HG03342 (cell line): ENCODE data around the gene ARL14.
A peak's percentile ranks its signal among the peaks of the same experiment; 100 is the strongest.
"Not testable (repeated sequence)": the region's sequence is repeated elsewhere in the genome, so short reads cannot be mapped to it uniquely, and the experiment has no call there.

Experiments
- ATAC-seq: cut with Tn5 transposase; IDR thresholded peaks from one replicate; pipeline ENCODE4 v1.9.1; 2021; ENCODE audit warnings: mild to moderate bottlenecking, moderate library complexity; ENCODE audit not compliant: unreplicated experiment

The ARL14 gene

GRCh38 chr3:160675566-160676124 is 1.3 kb upstream of the ARL14 start:
- ATAC-seq: no peak

DNA sequence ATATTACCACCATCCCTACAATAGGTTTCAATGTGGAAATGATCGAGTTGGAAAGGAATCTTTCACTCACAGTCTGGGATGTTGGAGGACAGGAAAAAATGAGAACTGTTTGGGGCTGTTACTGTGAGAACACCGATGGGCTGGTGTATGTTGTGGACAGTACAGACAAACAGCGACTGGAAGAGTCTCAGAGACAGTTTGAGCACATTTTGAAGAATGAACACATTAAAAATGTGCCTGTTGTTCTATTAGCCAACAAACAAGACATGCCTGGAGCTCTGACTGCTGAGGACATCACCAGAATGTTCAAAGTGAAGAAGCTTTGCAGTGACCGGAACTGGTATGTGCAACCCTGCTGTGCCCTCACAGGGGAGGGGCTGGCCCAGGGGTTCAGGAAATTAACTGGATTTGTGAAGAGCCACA is 510 bp downstream of the ARL14 start:
- ATAC-seq: no peak

GRCh38 chr3:160678292-160678842 is 1.4 kb downstream of the ARL14 start:
- ATAC-seq: no peak

- ATAC-seq: no peak
These were observed 7.4 kb downstream of the ARL14 start for GRCh38 chr3:160684368-160684740.

DNA sequence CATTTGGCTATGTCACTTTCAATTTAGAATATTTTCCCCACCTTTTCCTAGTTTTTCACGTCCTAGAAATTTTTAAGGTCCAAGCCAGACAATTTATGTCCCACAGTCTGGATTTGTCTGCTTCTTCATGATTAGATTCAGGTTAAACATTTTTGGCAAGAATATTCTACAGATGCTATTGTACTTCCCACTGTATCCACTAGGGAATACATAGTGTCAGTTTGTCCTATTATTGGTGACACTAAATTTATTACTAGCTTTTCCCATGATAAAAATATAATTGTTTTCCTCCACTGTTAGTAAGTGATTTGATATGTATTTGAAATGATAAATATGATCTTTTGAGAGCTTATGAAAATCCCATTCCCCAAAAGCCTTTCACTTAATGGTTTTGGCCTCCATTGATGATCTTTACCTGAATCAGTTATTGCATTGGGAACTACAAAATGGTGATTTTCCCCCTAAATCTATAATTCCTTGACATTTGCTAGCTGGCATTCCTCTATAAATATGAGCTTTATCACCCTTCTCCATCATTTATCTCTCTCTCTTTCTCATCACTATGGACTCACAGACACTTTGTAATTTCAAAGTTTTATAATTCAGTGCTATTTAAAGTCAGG is 8.3 kb downstream of the ARL14 start:
- no peak for ATAC-seq

DNA sequence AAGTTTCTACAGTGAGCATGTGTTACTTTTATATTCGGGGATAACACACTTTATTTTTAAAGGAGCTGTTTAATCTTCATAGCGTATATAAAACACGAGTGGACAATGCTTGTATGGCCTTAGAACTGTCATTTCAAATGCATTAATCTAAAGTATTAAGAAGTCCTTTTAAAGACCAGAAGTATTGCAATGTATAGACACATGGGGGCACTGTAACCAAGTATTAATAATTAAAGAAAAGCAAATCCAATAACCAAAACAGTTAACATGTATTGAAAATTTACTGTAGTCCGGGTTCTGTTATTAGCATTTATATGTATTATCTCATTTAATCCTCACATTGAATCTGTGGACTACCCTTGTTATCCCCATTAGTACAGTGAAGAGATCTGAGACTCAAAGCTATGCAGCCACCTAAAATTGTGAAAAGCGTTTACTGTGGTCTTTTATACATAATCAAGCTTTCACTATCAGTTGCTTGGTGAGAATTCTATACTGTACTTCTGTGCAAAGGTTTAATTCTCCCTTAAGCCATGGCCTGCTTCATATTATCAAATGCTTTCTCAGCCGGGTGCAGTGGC is 10.1 kb downstream of the ARL14 start:
- ATAC-seq: peak; percentile 42

DNA sequence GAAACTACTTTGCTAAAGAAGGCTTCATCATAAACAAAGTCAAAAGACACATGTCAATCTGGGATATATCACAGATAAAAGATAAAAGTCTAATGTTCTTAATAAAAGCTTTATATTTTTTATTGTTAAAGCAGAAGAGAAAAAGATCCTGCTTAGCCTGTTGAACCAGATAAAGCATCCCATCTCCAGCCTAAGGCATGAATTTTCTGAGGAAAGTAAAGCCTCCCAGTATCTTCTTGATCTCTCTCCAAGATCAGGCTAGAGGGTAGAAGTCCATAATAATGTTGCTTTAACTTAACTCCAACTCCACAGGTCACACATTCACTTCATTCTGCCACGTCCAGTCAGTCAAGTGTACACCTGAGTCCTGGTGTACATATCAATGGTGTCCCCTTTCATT is 14.2 kb downstream of the ARL14 start:
- ATAC-seq: no peak

GRCh38 chr3:160691962-160692361 is 15.0 kb downstream of the ARL14 start:
- ATAC-seq: no peak

DNA sequence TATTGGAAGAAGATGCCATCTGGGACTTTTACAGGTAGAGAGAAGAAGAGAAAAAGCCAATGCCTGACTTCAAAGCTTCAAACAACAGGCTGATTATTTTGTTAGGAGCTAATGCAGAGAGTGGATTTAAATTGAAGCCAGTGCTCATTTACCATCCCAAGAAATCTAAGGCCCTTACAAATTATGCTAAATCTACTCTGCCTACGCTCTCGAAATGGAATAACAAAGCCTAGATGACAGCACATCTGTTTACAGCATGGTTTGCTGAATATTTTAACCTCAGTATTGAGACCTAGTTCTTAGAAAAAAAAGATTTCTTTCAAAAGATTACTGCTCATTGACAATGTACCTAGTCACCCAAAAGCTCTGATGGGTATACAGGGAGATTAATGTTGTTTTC is 16.2 kb downstream of the ARL14 start:
- no peak for ATAC-seq

DNA sequence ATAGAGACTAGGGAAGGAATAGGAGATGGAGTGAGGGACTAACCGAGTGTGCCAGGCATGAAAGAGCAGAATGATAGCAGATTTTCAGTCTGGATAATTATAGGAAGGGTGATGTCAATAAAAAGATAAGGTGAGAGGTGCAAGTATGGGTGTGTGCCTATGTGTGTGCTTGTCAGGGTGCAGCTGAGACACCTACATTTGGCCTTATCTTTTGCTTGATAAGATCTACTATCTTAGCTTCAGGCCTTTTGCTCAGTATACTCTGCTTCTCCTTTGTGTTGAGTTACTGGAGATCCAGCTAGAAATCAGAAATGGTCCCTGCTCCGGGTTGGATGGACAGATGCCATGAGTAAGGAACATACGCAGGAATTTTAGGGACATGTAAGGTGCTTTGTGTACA is 17.4 kb downstream of the ARL14 start:
- ATAC-seq: no peak

DNA sequence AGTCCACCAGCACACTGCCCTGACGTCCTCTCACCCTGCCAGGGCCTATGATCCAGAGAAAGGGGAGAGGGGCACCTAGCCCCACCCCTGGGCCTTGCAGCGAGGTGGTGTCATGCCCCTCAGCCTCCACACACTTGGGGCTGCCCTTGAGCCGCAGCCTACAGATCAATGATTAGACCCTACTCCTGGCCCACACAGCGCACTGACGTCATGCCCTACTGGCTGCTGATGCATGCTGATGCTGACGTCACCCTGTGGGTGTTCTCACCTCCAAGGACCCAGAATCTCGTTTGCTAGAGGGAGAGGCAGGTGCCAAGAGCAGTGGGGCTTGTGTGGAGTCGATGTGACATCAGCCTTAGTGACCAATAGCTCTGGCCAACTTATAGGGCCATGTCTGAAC is 18.0 kb downstream of the ARL14 start:
- ATAC-seq: no peak

DNA sequence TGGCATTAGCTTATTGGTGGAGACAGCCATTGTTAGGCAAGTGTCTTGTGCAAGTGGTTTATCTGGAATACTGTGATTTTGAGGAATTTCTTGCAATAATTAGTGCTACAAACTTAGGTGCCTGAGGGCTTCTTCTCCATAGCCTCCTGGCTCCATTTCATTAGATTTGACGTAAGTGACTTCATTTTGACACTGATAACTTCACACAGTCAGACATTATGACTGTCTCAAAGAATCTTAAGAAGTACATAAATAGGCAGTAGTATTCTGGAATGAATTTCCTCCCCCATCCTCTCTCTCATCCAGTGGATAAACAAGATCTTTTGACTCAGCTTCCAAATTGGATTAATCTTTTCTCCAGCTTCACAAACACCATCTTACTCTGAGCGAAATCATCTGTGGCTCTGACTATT is 19.0 kb downstream of the ARL14 start:
- no peak for ATAC-seq

- peak; percentile 48 for ATAC-seq
These were observed 20.8 kb downstream of the ARL14 start for GRCh38 chr3:160697637-160698380.

GRCh38 chr3:160698599-160699195 is 21.7 kb downstream of the ARL14 start:
- ATAC-seq: no peak

- ATAC-seq: no peak
These were observed 24.5 kb downstream of the ARL14 start for GRCh38 chr3:160701490-160701889.

DNA sequence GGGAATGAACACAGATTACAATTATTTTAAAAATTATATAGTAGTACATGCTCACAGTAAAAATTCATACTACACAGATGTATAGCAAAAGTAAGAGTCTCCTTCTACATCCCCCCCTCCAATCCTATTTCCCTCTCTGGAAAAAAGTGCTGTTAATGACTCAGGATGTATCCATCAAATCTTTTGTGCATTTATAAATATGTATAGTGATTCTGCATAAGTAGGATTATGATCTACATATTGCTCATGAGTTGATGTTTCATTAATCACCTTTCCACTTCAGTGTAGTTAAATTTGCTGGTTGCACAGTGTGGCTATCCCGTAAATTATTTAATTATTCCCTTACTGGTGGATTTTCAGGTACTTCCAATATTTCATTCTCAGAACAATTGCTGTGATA is 25.3 kb downstream of the ARL14 start:
- ATAC-seq: no peak

DNA sequence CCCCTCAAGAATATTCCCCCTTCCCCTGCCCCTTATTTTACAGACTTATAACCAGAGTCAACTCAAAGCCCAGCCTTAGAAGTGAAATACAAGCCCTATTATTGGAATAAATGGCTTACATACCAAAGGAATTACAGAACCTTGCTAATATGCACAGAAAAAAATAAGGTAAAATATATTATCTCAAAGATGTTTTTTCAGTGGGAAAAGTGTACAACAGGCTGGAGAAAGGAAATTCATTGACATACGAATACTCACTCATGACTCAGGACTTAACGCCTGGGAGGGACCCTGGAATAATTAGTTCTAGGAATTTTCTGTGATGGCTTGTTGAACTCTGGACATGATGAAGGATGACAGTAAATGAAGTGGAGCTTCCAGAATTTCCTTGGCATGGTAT is 27.0 kb downstream of the ARL14 start:
- ATAC-seq: no peak

DNA sequence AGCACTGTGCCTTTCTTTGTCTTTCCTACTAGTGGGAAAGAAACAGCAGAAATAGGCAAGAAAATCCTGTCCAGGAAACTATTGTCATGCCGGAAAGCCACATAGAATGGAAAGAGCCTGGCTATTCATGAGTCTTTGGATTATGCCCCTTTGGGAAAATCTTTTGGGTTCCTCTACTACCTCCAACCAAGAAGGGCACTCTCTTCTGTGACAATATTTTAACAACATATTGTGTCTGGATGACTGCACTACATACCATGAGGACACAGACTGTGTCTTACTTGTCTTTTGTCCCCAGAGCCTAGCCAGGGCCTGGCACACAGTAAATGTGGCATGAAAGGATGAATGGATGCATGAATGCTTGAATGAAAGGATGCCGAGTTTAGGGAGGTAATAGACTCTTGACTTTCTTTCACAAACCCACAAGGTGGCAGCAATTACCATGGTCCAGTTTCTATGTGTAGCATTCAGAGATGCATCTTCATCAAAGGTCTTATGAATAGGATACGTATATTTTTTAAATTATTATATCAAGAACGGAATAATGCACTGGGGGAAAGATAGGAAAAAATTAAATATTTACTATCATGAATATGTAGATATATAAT is 30.3 kb downstream of the ARL14 start:
- ATAC-seq: peak; percentile 62

DNA sequence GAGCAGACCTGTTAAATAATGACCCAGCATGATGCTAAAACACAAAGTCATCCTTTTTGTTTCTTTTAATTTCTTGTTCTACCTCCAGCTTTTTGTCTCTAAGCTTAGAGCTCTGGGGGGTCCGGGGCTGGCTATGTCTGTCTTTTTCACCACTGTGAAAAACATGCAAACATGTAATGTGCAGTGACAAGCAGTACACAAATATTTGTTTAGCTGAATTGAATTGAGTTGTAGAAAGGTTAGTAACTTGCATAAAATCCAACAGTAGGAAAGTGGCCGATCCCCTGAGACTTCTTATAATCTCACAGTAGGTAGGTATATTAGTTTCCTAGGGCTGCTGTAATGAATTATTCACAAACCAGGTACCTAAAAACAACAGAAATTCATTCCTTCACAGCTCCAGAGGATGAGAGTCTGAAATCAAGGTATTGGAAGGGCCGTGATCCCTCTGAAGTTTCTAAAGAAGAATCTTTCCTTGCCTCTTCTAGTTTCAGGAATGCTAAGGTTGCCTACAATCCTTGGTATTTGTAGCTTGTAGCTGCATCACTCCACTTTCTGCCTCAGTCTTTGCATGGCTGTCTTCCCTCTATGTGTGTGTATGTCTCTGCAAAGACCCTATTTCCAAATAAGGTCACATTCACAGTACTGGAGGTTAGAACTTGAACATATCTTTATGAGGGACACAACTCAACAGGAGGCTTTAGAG is 32.7 kb downstream of the ARL14 start:
- ATAC-seq: no peak

DNA sequence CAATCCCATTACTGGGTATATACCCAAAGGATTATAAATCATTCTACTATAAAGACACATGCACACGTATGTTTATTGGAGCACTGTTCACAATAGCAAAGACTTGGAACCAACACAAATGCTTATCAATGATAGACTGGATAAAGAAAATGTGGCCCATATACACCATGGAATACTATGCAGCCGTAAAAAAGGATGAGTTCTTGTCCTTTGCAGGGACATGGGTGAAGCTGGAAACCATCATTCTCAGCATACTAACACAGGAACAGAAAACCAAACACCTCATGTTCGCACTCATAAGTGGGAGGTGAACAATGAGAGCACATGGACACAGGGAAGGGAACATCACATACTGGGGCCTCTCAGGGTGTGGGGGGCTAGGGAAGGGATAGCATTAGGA is 36.2 kb downstream of the ARL14 start:
- not testable (repeated sequence) for ATAC-seq
